Lower lobe of right lung (tissue), 2 donors: ENCODE results near the gene TMPRSS11B. TPM values are rescaled to one million over a fixed set of nuclear protein-coding genes. Genes with fewer than 3 reads are reported as not detected.

Experiments used
- ATAC-seq, 2 donors: fragments of 200-7000 bp; cut with Tn5 transposase; one replicate each; pipeline ENCODE4 v1.9.1; 2020 to 2022; ENCODE audit warnings: mild to moderate bottlenecking in 2 of 2, moderate library complexity in 2 of 2
- DNase-seq: peaks from one replicate; pipeline ENCODE4 v3.0.0-alpha.2; 2020
- H3K27ac ChIP-seq: fragments of 200-600 bp; one replicate; pipeline ENCODE4 v1.8.0; 2022
- H3K27me3 ChIP-seq: fragments of 200-600 bp; one replicate; pipeline ENCODE4 v1.8.0; 2022; ENCODE audit warnings: low read depth
- H3K36me3 ChIP-seq: fragments of 200-600 bp; one replicate; pipeline ENCODE4 v1.8.0; 2022; ENCODE audit warnings: mild to moderate bottlenecking
- H3K4me1 ChIP-seq: fragments of 200-600 bp; one replicate; pipeline ENCODE4 v1.8.0; 2022
- H3K4me3 ChIP-seq: fragments of 200-600 bp; one replicate; pipeline ENCODE4 v1.8.0; 2022; ENCODE audit warnings: mild to moderate bottlenecking
- H3K9me3 ChIP-seq: fragments of 200-600 bp; one replicate; pipeline ENCODE4 v1.8.0; 2022
- intact Hi-C: fragments of 100-400 bp; cut with DNase I; formaldehyde crosslinking; loops from one replicate; pipeline ENCODE4 v1.11.0; 2022
- long read RNA-seq: library from polyadenylated mRNA; unstranded; transcript quantifications from one replicate; pipeline ENCODE4 v2.0.0, GENCODE V29; 2021
- total RNA-seq: library from RNA; stranded (reverse); fragmentation: NEBNext Ultra II Directional; extraction: Animal tissue kit (Norgen Biotek cat#: 25700); gene quantifications from one replicate; pipeline ENCODE4 v1.2.1, GENCODE V29; 2021
- TF ChIP-seq, protein P1 (sequence below): fragments of 200-600 bp; IDR thresholded peaks from one replicate; pipeline ENCODE4 v1.8.0; 2022; ENCODE audit warnings: antibody characterized with exemption, mild to moderate bottlenecking
- donor health status: DM: no; HTN: yes; CAD: no; lungs with severe emphysema.

The TMPRSS11B gene
- total RNA-seq = not detected
- long read RNA-seq = 0 reads

DNA sequence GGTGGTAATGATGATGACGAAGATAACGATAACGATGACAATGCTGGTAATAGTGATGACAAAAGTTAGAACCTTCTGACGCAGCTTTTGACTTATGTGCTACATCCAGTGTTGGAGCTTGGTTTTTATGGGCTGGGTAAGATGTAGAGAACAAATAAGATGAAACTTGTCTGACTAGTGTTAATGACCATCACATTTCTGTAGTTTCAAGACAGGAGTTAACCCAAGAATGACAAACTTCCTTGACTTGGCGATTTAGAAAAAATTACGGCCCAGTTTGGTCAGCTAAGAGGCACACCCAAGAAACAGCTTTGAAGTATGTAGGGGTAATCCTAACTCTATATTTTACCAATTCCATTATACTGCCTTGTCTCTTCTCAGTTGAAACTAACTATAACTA is at the start of gene TMPRSS11B:
Gene TMPRSS11B, minus strand, starts transcription at position 101 of the 400 bp plus-strand sequence. CDS start 136 bp downstream, outside the sequence.
- TF ChIP-seq, protein P1, sequence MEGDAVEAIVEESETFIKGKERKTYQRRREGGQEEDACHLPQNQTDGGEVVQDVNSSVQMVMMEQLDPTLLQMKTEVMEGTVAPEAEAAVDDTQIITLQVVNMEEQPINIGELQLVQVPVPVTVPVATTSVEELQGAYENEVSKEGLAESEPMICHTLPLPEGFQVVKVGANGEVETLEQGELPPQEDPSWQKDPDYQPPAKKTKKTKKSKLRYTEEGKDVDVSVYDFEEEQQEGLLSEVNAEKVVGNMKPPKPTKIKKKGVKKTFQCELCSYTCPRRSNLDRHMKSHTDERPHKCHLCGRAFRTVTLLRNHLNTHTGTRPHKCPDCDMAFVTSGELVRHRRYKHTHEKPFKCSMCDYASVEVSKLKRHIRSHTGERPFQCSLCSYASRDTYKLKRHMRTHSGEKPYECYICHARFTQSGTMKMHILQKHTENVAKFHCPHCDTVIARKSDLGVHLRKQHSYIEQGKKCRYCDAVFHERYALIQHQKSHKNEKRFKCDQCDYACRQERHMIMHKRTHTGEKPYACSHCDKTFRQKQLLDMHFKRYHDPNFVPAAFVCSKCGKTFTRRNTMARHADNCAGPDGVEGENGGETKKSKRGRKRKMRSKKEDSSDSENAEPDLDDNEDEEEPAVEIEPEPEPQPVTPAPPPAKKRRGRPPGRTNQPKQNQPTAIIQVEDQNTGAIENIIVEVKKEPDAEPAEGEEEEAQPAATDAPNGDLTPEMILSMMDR = no peak
- no peak for ATAC-seq
- Histone ChIP-seq H3K4me1 (no peaks in the 10 kb centered on the region), H3K4me3 (no peak within 1 kb of the TSS), H3K9me3 (no peaks in the 10 kb centered on the region), H3K27me3 (no peaks in the 10 kb centered on the region), H3K36me3 (no peaks in the 10 kb centered on the region), H3K27ac (no peak within 1 kb of the TSS)
- no peak for DNase-seq
- intact Hi-C loops = no loop called here

DNA sequence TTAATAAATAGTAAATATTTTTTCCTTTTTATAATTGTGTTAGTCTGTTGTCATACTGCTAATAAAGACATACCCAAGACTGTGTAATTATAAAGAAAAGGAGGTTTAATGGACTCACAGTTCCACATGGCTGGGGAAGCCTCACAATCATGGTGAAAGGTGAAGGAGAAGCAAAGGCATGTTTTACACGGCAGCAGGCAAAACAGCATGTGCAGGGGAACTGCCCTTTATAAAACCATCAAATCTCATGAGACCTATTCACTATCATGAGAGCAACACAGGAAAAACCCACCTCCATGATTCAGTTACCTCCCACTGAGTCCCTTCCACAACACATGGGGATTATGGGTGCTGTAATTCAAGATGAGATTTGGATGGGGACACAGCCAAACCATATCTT is 45.8 kb upstream of the TMPRSS11B start:
- Histone ChIP-seq H3K36me3 (no peaks in the 10 kb centered on the region), H3K9me3 (no peaks in the 10 kb centered on the region), H3K4me1 (no peaks in the 10 kb centered on the region), H3K27me3 (no peaks in the 10 kb centered on the region), H3K27ac (no peak overlapping the region), H3K4me3 (no peak overlapping the region)
- DNase-seq (no peak), ATAC-seq (no peak)
- TF ChIP-seq, protein P1 = no peak
- intact Hi-C loops = no loop called here

DNA sequence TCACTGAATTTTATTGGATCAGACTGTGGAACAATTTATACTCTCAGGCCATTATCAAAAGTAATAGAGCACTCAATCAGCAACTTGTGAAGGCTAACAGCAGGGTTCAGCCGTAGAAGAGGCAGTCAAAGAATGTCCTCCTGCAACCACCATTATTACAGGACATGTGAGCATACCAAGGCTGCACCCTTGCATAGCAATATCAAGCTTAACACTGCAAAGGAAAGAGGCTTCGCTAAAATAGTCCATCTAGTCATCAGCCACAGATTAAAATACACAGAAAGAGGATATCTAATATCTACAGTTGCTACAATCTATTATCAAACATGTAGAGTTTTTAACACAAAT is 42.9 kb upstream of the TMPRSS11B start:
- ATAC-seq (no peak), DNase-seq (no peak)
- TF ChIP-seq, protein P1 = no peak
- intact Hi-C loops = no loop called here
- Histone ChIP-seq H3K27ac (no peak overlapping the region), H3K4me3 (no peak overlapping the region), H3K36me3 (no peaks in the 10 kb centered on the region), H3K9me3 (no peaks in the 10 kb centered on the region), H3K4me1 (no peaks in the 10 kb centered on the region), H3K27me3 (no peaks in the 10 kb centered on the region)

- H3K27me3 ChIP-seq = no peaks in the 10 kb centered on the region
- H3K36me3 ChIP-seq = no peaks in the 10 kb centered on the region
- no peaks in the 10 kb centered on the region for H3K9me3 ChIP-seq
- intact Hi-C loops = no loop called here
- TF ChIP-seq, protein P1 = no peak
- DNase-seq (no peak), ATAC-seq (no peak)
- H3K4me1 ChIP-seq = no peaks in the 10 kb centered on the region
- H3K4me3 ChIP-seq = no peak overlapping the region
- no peak overlapping the region for H3K27ac ChIP-seq
These were observed 42.4 kb upstream of the TMPRSS11B start for GRCh38 chr4:68287704-68288392.

DNA sequence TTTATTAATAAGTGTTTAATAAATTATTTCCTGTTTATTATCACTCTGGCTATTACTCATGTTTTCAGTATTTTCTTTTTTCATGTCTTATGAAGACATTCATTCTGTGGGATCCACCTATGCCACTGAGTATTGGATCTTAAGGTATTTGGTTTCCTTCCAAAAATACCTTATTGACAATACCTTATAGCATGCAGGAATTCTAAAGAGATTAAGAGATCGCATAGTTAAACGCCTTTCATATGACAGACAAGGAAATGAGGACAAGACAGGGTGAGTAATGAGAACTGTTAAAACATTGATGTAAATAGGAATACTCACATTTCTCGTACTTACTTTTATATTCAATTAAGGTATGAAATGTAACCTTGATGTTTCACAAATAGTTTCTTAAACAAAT is 38.2 kb upstream of the TMPRSS11B start:
- H3K27ac ChIP-seq = no peak overlapping the region
- no peaks in the 10 kb centered on the region for H3K36me3 ChIP-seq
- H3K27me3 ChIP-seq = no peaks in the 10 kb centered on the region
- no peak overlapping the region for H3K4me3 ChIP-seq
- TF ChIP-seq, protein P1 = no peak
- no peaks in the 10 kb centered on the region for H3K4me1 ChIP-seq
- ATAC-seq (no peak), DNase-seq (no peak)
- H3K9me3 ChIP-seq = no peaks in the 10 kb centered on the region
- intact Hi-C loops = no loop called here
